K562 (cell line): ENCODE data around the gene ALDH1A2. TPM values are rescaled to one million over a fixed set of nuclear protein-coding genes. Genes with fewer than 3 reads are reported as not detected.

Source experiments
- ATAC-seq: fragments of 200-7000 bp; cut with Tn5 transposase; 3 replicates; pipeline ENCODE4 v1.9.1; 2020; ENCODE audit warnings: moderate library complexity
- BruUV-seq: library from RNA; stranded (reverse); fragments of 400-500 nt; replicated peaks from 2 replicates; lab custom pipeline; 2021; lab: Mats Ljungman, UMichigan
- CTCF ChIA-PET: fragments of 300-600 bp; formaldehyde crosslinking; extraction: SDS; loops from one replicate; lab custom pipeline; 2021; ENCODE audit warnings: low intra/inter-chr PET ratio; lab: Yijun Ruan, JAX
- POLR2A ChIA-PET: fragments of 300-600, 350-650 bp; sonication (Branson Sonifier 250); formaldehyde crosslinking; extraction: SDS; loops from one replicate; lab custom pipeline; 2021; ENCODE audit warnings: antibody characterized with exemption, inconsistent platforms; lab: Yijun Ruan, JAX
- DNase-seq, 4 experiments: peaks; one replicate each; pipeline versions ENCODE4 v3.0.0 to v3.0.0-alpha.2; 2011 to 2018; ENCODE audit warnings: low spot score in 3 of 4, mixed read lengths in 3 of 4; ENCODE audit errors: extremely low read depth in 1 of 4
- FAIRE-seq: peaks from 2 replicates; lab custom pipeline; 2011; peaks lifted over from hg19 to GRCh38; lab: Jason Lieb, UNC
- H2AFZ ChIP-seq: 2 replicates; pipeline ENCODE4 v1.6.0; 2011; ENCODE audit warnings: low read depth, low read length, control low read depth, inconsistent platforms
- H3K27ac ChIP-seq: fragments of 200-600 bp; 3 replicates; pipeline ENCODE4 v1.8.0; 2011; ENCODE audit warnings: low read depth, mild to moderate bottlenecking, control low read depth, inconsistent platforms, low read length, moderate library complexity, mixed read lengths; ENCODE audit errors: extremely low read depth
- H3K27me3 ChIP-seq, 2 experiments: fragments of 300-600 bp in 1 of 2; 2 replicates in 1 of 2; 3 replicates in 1 of 2; pipeline versions ENCODE4 v1.6.0 to v1.8.0; 2011; ENCODE audit warnings: inconsistent platforms in 2 of 2, low read length in 2 of 2, mild to moderate bottlenecking in 1 of 2, mixed read lengths in 1 of 2, moderate library complexity in 1 of 2; ENCODE audit not compliant: control insufficient read depth in 2 of 2, insufficient read depth in 2 of 2
- H3K36me3 ChIP-seq: fragments of 300-600 bp; 3 replicates; pipeline ENCODE4 v1.8.0; 2011; ENCODE audit warnings: mild to moderate bottlenecking, low read length, inconsistent platforms; ENCODE audit not compliant: control insufficient read depth, insufficient read depth
- H3K4me1 ChIP-seq, 2 experiments: fragments of 200-600 bp in 1 of 2; replicated peaks in 1 of 2; 2 replicates in 1 of 2; 3 replicates in 1 of 2; pipeline versions ENCODE4 v1.5.1 to v1.8.0; 2011; ENCODE audit warnings: inconsistent platforms in 2 of 2, low read length in 2 of 2, mild to moderate bottlenecking in 1 of 2, mixed read lengths in 1 of 2, moderate library complexity in 1 of 2; ENCODE audit not compliant: control insufficient read depth in 2 of 2, insufficient read depth in 2 of 2
- H3K4me2 ChIP-seq: 2 replicates; pipeline ENCODE4 v1.6.1; 2011; ENCODE audit warnings: low read length, control low read depth, inconsistent platforms, mixed read lengths; ENCODE audit not compliant: insufficient read depth
- H3K4me3 ChIP-seq: fragments of 200-600 bp; sonication (generic), shearing (Covaris generic); 2 replicates; pipeline ENCODE4 v1.5.1; 2016; ENCODE audit warnings: control low read depth, inconsistent platforms
- H3K79me2 ChIP-seq: fragments of 200-600 bp; 3 replicates; pipeline ENCODE4 v1.8.0; 2011; ENCODE audit warnings: low read length, inconsistent platforms; ENCODE audit not compliant: control insufficient read depth, insufficient read depth
- H3K9ac ChIP-seq, 2 experiments: 2 replicates each; pipeline versions ENCODE4 v1.6.0 to v1.6.1; 2011; ENCODE audit warnings: low read depth in 2 of 2, low read length in 2 of 2, control low read depth in 1 of 2, inconsistent platforms in 1 of 2, mild to moderate bottlenecking in 1 of 2, mixed read lengths in 1 of 2; ENCODE audit not compliant: insufficient read depth in 1 of 2
- H3K9me1 ChIP-seq: one replicate; pipeline ENCODE4 v1.6.0; 2011; ENCODE audit warnings: inconsistent platforms, mild to moderate bottlenecking, low read length, moderate library complexity; ENCODE audit not compliant: control insufficient read depth, insufficient read depth
- H3K9me3 ChIP-seq: replicated peaks from 2 replicates; pipeline ENCODE4 v1.5.1; 2011; ENCODE audit warnings: low read depth, low read length, inconsistent platforms; ENCODE audit not compliant: control insufficient read depth, insufficient read depth
- H4K20me1 ChIP-seq: replicated peaks from 2 replicates; pipeline ENCODE4 v1.6.1; 2011; ENCODE audit warnings: low read length, inconsistent platforms, mixed read lengths; ENCODE audit not compliant: control insufficient read depth, insufficient read depth
- CEBPB ChIP-seq: fragments of 450-650 bp; IDR thresholded peaks from 2 replicates; pipeline ENCODE4 v1.6.1; 2016; ENCODE audit warnings: missing genetic modification characterization, missing compliant biosample characterization
- CEBPG ChIP-seq, 3 experiments: fragments of 200-800 bp in 1 of 3; sonication (Bioruptor generic) in 1 of 3; sonication (generic) in 1 of 3; formaldehyde crosslinking in 1 of 3; IDR thresholded peaks in 2 of 3; conservative IDR thresholded peaks in 1 of 3; 2 replicates each; pipeline versions ENCODE4 v1.6.1 to v1.8.0; 2016 to 2022; ENCODE audit warnings: missing compliant biosample characterization in 2 of 3, missing genetic modification characterization in 2 of 3, mild to moderate bottlenecking in 1 of 3, missing genetic modification reagents in 1 of 3
- CSDE1 ChIP-seq, 2 experiments: fragments of 450-650 bp; IDR thresholded peaks; 2 replicates each; pipeline ENCODE4 v1.6.1; 2016; ENCODE audit warnings: mild to moderate bottlenecking in 1 of 2
- FOXJ2 ChIP-seq: fragments of 200-800 bp; sonication (Bioruptor generic); IDR thresholded peaks from 2 replicates; pipeline ENCODE4 v1.6.1; 2016; ENCODE audit warnings: missing genetic modification characterization, missing compliant biosample characterization
- FOXJ3 ChIP-seq: sonication (generic); formaldehyde crosslinking; IDR thresholded peaks from 2 replicates; pipeline ENCODE4 v1.4.0; 2020; ENCODE audit warnings: mild to moderate bottlenecking, missing genetic modification reagents
- SMARCE1 ChIP-seq: fragments of 450-650 bp; IDR thresholded peaks from 2 replicates; pipeline ENCODE4 v1.7.1; 2016; ENCODE audit warnings: mild to moderate bottlenecking
- ZNF518B ChIP-seq: fragments of 250-450 bp; sonication (Bioruptor Pico); IDR thresholded peaks from 2 replicates; pipeline ENCODE4 v1.5.0; 2021; ENCODE audit warnings: mild to moderate bottlenecking, moderate library complexity
- ZNF764 ChIP-seq: fragments of 250-450 bp; sonication (Bioruptor Pico); IDR thresholded peaks from 2 replicates; pipeline ENCODE4 v1.4.0; 2020; ENCODE audit warnings: low read depth, mild to moderate bottlenecking, moderate library complexity
- WGBS: fragments of 100-300 bp; shearing (Covaris generic); methylation state at CpG from one replicate; pipeline ENCODE4 v1.1.6; 2016; ENCODE audit warnings: low coverage, mixed read lengths; ENCODE audit not compliant: insufficient coverage; ENCODE audit errors: missing lambda C conversion rate; 5-methylcytosine and 5-hydroxymethylcytosine counted together
- in situ Hi-C: fragments of 300-500 bp; cut with MboI; formaldehyde crosslinking; loops from 4 replicates; pipeline ENCODE4 v1.15.0; 2018; ENCODE audit warnings: inconsistent platforms, mixed read lengths
- intact Hi-C: fragments of 100-400 bp; cut with micrococcal nuclease; formaldehyde crosslinking; loops from 2 replicates; pipeline ENCODE4 v1.14.2; 2022
- polyA plus RNA-seq, 8 experiments: library from polyadenylated mRNA; depleted of rRNA in 4 of 8; stranded (reverse) in 5 of 8; unstranded in 3 of 8; fragments of >200 nt; fragmentation: Nextera tagmentation in 2 of 8; fragmentation: Illumina TruSeq in 1 of 8; extraction: Ambion mirVana in 2 of 8; extraction: Trizol in 1 of 8; gene quantifications; 2 replicates each; pipeline versions ENCODE4 v1.2.1 to v1.2.3, GENCODE V29; 2011 to 2014; ENCODE audit warnings: inconsistent platforms in 1 of 8, missing spikeins in 1 of 8
- total RNA-seq, 7 experiments: library from RNA; depleted of rRNA in 6 of 7; stranded (reverse); fragments of >200 nt in 6 of 7; fragmentation: Illumina TruSeq in 2 of 7; extraction: Trizol in 2 of 7; gene quantifications; 2 replicates each; pipeline versions ENCODE4 v1.2.1 to v1.2.3, GENCODE V29; 2011 to 2021; ENCODE audit warnings: low replicate concordance in 1 of 7

Gene ALDH1A2
- total and polyA plus RNA-seq, 9 of the 15 experiments (the other 6 are each of a cell fraction or from before 2014, with no cell fraction given): 115 to 393 (median 333) TPM

GRCh38 chr15:58046467-58046866 lies 19.0 kb downstream of the ALDH1A2 start:
- ChIA-PET CTCF (no interaction called here), POLR2A (interaction anchor here (0.6 to 1.2 kb wide), 2 partner anchors 115 to 313 kb away, joined by 3 to 5 read pairs; no protein-coding TSS in a partner anchor)
- H3K9me1 ChIP-seq: no peaks in the 10 kb centered on the region
- ATAC-seq (no peak), FAIRE-seq (no peak), DNase-seq (no peak)
- no peak overlapping the region for H2AFZ ChIP-seq
- peak overlapping the region; percentile 35; the same call in 1 of the 3 replicates for H3K27ac ChIP-seq
- intact Hi-C loops (no loop called here), in situ Hi-C loops (no loop called here)
- H3K4me2 ChIP-seq: no peak overlapping the region; the same call in 1 of the 2 replicates
- peaks cover 0 to 30% of the 10 kb centered on the region in 2 experiments; a peak in 2 of 5 replicates for H3K4me1 ChIP-seq
- peak; percentile 94 for TF ChIP-seq CEBPB
- TF ChIP-seq CSDE1 (IDR thresholded peaks at IDR 0.05): no peak
- peak; percentile 70; the same call in 1 of the 2 replicates for TF ChIP-seq CEBPG (CRISPR knock-in tag; IDR thresholded peaks at IDR 0.05)
- peak; percentile 78 to 92 for TF ChIP-seq CEBPG (tag; conservative IDR thresholded peaks at IDR 0.05 in 1 of 2, IDR thresholded peaks at IDR 0.05 in 1 of 2)
- TF ChIP-seq ZNF518B (CRISPR knock-in tag): no peak
- no peak for TF ChIP-seq SMARCE1
- no peak for TF ChIP-seq FOXJ3 (CRISPR knock-in tag)
- no peak for TF ChIP-seq ZNF764 (CRISPR knock-in tag)
- 0 out of 2 replicates have a peak, but pooled peaks have one; percentile 25 for TF ChIP-seq FOXJ2 (tag)
- H3K79me2 ChIP-seq: peaks cover 99% of the 10 kb centered on the region
- H3K36me3 ChIP-seq: peaks cover 49% of the 10 kb centered on the region; the same call in 1 of the 3 replicates
- H3K4me3 ChIP-seq: no peak overlapping the region
- no TSS peak for BruUV-seq
- no peaks in the 10 kb centered on the region for H4K20me1 ChIP-seq
- no peaks in the 10 kb centered on the region for H3K9me3 ChIP-seq
- H3K27me3 ChIP-seq: no peaks in the 10 kb centered on the region
- 71% methylated on average over 1 of the region's 1 CpG for WGBS
- no peak overlapping the region for H3K9ac ChIP-seq
